Endothelial cell of hepatic sinusoid (primary cell): Measurements from ENCODE around the gene OGA.

Source experiments
- in situ Hi-C: cut with HindIII; loops from 2 replicates; pipeline ENCODE4 v1.10.0; 2017; ENCODE audit warnings: low sequenced_read_pairs

The OGA gene

DNA sequence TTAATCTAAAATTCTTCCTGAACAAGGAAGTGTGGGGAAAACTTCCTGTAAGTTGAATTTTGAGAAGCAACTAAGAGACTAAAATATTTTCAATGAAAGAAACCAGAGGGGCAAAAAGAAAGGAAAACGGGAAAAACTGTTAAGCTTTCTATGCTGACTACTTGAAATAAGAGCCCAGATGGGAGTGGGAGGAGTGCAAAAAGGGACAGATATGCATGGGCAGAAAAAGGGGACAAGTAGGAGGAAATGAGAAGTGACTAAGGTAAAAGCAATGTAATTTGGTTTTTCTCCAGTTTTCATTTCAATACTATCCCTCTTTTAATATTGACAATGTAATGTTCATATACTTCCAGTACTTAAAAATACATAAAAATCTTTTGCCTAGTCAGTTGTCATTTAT is 11.1 kb downstream of the OGA start:
- in situ Hi-C loops = no loop called here

DNA sequence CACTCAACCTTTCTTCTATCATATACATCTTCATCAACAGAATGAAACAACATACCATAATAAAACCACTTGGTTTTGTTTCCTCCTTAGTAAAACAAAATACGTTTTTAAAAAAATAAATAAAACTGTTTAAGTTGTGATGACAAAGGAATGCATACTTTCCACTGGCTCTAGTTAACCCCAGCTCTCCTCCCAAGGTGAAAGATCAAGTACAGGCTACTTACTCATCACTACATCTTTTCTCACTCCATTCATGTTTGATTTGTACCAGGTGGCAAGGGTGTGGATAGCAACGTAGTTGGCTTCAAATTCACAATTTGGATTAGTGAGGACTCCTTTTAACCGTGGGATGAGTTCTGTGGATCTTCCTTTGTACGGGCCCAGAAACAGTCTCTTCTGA is 14.7 kb downstream of the OGA start:
- in situ Hi-C loops = no loop called here

DNA sequence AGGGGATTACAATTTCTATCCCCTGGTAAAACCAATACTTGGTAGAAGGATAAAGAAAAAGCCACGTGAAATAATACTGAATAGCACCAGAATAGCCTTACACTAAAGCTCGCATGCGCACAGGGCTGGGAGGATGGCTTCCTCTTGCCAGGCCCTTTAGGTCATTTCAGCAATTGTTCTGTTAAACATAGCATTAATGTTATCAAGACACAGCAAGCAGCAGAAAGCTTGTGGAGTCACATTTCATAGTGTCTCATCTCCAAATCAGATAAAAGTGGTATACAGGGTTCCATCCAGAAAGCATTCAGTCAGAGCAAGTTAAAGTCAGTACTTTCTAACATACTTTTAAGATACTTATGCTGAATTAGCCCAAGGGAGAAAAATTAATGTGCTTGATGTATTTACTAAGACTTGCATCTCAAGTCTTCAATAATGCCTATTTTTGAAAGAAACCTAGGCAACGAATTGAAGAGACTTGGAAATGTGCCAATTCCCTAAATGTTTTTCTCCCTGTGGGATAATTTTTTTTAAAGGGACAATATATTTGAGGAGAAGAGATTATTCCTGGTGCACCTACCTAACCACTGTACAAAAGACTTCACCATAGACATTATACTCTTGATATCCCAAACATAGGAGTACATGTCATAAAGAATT is 20.7 kb downstream of the OGA start:
- in situ Hi-C loops = no loop called here

DNA sequence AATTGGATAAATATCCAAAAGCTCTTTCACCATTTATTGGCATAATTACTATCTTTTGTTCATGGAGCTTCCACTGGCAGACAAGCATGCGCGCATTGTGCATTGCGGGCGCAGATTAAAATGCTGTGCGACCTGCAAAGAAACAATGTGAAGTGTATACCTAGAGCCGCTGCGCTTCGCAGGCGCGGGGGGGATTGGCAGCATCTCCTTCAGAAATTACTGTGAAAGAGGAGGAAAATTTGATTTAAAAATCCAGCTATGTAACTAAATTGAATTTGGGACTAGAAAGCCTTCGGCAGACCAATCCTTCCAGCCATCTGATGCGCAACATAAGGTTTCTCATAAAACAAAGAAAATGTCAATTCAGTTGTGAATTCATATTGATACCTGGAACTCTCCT is 24.7 kb downstream of the OGA start:
- in situ Hi-C loops = no loop called here

DNA sequence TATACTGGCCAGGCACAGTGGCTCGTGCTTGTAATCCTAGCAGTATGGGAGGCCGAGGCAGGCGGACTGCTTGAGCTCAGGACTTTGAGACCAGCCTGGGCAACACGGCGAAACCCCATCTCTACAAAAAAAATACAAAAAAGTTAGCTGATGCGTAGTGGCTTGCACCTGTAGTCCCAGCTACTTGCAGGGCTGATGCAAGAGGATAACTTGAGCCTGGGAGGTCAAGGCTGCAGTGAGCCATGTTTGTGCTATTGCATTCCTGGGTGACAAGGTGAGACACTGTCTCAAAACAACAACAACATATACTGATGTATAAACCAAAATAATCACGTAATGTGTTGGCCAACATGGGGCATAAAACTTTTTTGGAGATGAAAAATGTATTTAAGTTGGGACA is 28.6 kb downstream of the OGA start:
- in situ Hi-C loops = loop anchor here (5.0 kb wide), 1 partner anchor 97 kb away; no protein-coding TSS in a partner anchor

DNA sequence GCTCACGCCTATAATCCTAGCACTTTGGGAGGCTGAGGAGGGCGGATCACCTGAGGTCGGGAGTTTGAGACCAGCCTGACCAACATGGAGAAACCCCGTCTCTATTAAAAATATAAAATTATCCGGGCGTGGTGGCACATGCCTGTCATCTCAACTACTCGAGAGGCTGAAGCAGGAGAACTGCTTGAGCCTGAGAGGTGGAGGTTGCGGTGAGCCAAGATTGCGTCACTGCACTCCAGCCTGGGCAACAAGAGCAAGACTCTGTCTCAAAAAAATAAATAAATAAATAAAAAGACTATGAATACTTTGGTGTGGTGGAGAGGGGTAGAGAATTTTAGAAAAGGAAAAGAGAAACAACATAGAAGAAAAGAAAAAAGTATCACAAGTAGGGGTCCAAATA is 29.0 kb downstream of the OGA start:
- in situ Hi-C loops = loop anchor here (5.0 kb wide), 1 partner anchor 97 kb away; no protein-coding TSS in a partner anchor

DNA sequence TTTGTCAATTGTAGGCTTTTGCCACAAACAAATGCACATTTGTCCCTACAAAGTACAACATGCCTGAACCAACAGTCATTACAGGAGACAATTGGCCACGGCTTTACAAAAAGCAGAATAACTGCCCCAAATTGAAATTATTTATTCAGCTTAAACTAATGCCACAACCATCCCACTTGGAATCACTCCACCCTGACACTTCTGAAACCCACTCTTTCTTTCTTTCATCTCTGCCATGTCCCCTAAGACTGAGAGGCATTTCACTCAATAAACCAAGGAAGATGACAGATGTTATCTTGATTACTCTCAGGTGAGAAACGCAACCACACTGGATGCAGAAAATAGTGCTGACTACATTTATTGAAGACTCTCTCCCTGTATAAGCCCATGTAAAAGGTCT is 32.4 kb downstream of the OGA start:
- in situ Hi-C loops = loop anchor here (5.0 kb wide), 1 partner anchor 94 kb away; no protein-coding TSS in a partner anchor

DNA sequence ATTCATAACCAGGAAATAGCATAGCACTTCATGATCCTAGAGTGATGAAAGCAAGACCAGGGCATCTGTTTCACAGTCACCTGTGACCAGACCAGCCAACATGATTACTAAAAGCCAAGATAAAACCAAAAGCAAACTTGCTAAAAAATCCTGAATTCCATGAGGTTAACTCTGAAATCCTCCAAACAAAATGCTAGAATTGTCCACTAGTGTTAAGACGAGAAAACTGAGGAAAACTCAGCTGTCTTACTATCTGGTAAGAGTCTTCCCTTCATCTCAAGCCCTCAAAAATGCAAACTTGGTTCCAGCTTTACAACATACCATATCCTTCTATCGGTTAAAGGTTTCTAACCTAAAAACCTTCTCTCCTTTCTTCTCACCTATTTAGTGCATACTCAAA is 33.7 kb downstream of the OGA start:
- in situ Hi-C loops = no loop called here

DNA sequence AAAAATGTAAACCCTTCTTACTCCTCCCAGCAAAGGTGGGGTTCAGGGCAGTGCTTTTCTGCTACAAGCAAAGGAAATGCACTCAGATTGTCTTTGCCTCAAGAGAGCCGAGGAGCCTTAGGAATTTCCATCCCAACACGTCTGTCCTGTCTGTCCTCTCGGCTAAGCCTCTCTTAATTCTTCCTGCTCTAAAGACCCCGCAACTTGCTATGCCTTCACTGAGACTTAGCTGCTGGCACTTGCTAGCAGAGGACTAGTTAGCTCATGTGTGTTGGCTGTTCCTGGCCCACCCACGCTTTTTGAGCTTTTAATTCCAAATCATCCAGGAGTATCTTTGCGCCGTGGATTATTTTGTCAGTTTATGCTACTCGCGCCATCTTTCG is 34.5 kb downstream of the OGA start:
- in situ Hi-C loops = no loop called here

DNA sequence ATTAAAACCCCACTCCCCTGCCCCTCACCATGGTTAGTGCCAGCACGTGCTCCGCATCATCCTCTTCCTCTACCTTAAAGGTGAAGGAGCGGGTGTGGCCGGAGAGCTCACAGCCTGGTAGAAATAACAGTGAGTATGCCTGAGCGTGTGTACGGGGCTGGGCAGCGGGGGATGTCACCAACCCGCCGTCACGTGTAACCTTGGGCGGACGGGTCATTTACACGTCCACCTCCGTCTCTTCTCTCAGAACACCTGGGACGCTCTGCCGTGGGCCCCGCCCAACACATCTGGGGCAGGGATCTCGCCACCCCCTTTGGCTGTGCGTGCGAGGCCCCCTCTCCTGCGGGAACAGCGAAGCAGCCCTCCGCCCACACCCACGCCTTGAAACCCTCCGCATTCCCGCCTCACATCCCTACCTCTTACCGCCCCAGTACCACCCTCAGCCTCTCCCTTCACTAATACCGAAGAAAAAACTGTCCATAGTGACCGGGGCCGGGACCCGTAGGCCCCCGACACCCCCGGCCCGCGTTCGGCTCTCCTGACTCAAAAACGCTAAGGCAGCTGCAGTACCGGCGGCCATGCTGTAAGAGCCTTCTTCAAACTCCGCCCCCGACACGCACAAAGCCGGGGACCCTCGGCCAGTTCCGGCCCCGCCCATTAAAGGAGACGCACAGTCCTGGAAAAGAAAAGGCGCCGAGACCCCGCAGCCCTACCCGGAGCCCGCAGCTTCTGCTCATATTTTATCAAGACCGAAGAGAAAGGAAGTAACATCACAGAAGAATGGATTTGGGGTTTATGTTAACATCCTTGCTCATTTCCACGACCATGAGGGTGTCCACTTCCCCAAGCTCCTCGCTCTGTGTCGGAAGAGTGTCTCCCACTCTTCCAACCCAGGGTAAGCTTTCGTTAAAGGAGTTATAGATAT is 35.2 kb downstream of the OGA start, which contains the start of gene NPM3:
TSS of gene NPM3 (minus strand) at position 636 of the 925 bp plus-strand sequence. CDS start at position 580, 56 bp downstream.
- in situ Hi-C loops = no loop called here

DNA sequence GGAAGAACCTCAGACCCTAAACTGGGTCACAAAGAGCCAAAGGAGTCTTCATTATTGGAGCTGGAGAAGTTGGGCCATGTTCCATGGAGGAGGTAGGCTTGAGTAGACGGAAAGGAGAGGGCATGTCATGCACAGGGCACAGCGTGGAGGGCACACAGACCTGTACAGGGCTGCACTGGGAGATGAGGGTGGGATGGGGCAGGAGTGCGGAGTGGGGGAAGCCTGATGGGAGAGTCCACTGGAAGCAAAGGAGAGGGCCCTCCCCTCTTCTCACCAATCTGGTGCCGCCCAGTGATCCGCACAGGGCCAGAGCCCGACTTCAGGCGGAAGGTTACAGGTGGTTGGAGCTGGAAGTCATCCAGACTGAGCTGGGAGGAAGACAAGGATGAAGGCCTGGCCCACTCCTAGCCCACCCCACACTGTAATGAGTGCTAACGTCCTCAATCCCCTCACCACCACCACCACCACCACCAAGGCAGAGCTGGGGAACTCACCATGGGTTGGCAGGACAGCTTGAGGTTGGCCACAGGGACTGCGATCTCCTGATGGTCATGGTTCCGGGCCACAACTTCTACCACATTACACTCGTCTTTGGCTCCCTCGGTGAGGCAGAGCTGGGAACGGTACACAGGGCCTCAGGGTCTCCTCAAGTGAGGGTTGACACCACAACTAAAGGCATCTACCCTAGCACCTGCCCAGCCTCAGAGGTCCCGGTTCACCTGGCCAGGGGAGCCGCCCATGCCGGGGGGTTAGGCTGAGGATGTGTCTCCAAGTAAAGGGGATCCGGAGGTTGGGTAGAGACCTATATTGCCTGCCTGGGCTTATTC is 36.0 kb downstream of the OGA start:
- in situ Hi-C loops = no loop called here

DNA sequence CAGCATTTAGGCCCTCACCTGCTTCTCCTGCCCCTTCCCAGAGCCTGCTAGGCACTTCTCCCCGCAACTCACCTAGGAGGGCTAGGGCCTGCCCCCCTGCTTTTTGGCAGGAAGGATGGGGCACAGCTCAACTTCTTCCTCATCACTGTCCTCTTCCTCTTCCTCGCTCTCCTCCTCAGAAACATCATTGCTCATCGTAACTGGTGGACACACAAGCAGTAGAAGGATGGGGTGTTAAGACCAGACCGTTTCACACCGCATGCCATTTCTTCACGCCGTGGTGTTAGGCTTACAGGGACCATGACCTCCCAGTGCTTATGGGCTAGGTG is 36.6 kb downstream of the OGA start:
- in situ Hi-C loops = no loop called here

DNA sequence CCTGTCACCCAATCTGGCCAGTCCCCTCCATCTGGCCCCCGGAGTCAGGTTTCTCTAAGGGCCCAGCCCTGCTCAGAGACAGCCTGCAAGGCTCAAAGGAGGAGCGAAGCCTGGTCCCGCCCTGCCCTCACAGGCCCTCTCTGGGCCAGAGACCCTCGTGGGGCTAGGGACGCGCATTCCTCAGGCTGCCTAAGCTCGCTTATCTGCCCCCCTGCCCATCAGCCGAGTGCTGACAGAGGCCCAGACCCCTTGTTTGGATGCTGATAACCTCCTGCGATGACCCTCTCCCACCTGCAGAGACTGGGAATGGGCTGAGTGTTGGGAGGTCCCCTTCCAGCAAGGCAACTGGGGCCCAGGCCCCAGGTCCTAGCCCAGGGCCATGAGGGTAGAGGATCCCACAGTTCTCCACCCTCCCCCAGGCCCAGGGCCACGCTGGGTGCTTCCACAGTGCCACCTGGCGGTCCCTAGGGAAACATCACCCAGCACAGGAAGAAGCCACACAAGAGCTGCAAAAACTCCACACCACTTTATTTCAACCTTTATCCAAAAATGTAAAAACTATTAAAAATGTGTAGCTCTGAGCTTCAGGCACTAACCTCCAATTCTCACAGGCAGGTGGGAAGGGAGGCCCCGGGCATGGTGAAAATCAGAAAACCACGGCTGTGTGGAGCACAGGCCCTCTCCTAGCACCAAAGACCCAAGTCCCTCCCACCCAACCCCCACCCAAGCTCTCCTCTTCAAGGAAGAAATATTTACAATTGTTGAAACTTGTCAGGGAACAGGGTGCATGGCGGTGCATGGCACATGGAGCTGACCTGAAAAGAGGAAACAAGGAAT is 37.2 kb downstream of the OGA start:
- in situ Hi-C loops = no loop called here

DNA sequence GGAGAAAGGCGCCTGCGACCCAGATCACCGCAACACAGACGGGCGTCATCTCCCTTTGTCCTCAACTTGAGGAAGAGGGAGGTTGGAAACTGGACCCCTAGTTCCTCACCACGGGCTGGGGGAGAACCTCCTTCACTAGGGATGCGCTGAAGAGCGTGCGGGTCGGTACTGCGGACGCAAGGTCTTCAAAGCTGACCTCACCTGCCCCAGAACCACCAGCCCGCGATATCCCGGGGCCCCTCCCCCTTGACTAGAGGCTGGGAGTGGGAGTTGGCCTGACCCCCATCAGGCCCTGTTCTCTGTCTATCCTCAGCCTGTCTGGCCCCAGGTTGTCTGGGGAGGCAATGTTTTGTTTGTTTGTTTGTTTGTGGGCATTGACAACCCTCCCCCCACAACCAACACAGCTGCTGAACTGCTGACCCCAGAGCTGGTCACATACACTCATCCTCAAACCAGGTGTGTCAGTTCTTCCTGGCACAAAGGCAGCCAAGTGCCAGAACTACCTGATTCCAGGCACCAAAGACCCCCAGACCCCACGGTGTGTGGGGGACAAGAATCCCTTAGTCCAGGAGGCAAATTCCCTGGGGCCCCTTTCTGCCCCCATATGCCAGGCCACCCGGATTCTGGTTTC is 37.9 kb downstream of the OGA start:
- in situ Hi-C loops = no loop called here

DNA sequence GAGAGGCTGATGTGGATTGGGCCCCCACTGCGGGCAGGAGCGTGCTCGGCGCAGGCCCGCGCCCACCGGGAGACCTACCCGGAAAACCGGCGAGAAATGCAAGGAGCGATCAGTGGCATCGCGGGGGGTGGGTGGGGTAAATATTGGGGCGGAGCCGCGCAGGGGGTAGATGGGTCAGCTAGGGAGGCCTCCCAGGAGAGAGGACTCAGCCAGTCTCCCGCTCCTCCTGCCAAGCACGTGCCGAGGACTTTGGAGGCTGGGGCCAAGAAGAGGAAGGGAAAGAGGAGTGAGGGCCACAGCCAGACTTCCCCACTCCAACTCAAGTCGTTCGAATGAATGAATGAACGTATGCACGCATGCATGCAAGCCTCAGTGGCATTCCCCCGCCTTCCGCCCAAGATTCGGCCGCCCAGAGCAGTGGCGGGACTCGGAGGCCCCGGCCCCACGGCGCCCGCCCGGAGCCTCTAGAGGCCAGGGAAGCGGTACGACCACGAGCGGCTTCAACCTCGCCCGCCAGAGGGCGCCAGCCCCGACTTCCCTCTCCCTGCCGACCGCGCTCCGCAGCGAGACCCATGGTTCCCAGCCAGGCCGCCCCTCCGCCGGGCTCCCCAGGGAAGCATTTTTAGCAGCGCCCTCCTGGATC is 38.6 kb downstream of the OGA start:
- in situ Hi-C loops = no loop called here

DNA sequence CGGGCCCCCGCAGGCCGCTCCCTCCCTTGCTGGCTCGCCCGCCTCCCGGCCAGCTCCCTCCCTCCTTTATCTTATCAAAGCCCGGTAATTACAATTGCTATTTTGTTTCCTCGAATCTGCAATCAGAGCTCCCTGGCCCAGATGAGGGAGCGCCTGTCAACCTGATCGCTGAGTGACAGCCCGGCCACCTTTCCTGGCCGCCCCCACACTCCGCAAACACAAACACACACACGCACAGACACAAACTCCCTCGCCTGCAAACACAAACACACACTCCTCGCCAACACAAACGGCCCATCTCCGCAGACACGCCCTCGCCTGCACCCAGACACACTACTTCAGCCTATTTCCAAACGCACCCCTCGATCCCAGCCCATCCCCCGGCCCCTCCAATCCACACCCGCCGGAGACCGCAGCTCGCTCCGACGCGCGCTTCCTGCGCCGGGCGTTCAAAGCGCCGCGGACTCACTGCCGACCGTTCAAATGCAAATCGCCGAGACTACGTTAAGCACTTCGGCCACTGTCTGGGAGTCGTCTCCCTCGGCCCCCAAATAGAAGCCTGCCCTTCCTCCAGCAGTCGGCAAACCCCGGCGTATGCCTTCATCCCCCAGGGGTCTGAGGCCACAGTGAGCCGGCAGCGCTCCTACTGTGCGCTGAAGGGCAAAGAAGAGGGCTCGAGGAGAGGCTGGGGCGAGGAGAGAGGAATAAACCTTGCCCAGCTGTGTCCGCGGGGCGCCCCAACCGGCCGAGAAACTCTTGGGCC is 39.3 kb downstream of the OGA start:
- in situ Hi-C loops = no loop called here

DNA sequence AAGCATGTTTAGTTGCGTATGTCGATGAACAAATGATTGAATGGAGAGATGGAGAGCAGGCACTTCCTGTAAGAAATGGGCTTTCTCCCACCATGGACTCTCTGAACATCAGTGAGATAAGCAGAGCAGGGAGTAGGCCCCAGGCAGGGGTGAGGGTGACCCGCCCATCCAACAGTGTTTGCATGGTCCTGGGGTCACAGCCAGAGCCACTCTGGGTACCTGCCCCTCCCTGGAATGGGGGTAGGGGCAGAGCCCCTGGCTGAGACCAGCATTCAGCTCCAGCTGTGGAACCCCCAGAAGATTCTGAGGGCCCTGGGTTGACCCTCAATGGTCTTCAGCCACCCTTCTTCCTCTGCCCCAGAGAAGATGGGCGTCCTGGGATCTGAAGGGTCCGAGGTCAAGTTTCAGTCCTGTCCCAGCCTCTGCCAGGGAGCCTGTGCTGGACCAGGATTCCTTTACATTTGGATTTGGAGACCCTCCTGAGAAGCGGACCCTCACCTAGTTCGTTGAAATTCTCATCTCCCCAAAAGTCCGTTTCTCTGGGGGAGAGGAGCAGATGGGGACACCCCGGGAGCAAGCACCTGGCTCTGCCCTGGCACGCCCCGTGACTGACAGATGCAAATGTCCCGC is 40.0 kb downstream of the OGA start:
- in situ Hi-C loops = no loop called here

DNA sequence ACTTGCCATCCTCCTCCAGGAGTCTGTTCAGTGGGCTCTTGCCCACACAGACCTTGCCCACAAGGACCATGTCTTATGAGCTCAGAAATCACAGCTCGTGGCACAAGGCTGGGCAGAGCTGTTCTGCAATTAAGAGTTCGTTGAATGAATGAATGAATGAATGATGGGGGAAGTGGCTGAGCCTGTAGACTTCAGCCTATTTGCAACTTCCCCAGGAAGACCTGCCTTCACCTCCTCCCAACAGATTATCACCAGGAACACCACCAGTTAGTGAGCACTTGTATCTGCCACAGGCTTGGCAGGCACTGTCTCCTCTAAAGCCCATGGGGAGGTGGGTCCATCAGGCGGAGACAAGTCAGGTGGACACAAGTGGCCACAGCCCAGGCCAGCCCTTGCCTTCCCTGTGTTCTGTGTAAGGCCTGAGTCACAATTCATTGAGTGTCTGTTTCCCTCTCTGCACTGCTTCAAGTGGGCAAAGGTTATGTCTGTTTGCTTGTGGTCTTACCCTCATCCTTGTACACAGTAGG is 40.6 kb downstream of the OGA start:
- in situ Hi-C loops = no loop called here
